Activated CD4-positive, alpha-beta T cell treated with anti-CD3 and anti-CD28 coated beads, Interleukin-2, amount 10 ng/mL, durations not matched to agents 7 days and 5 days (primary cell): ENCODE data around the gene IL23A. TPM values are rescaled to one million over a fixed set of nuclear protein-coding genes. Genes with fewer than 3 reads are reported as not detected.
A peak's percentile ranks its signal among the peaks of the same experiment; 100 is the strongest.
"Not testable (repeated sequence)": the region's sequence is repeated elsewhere in the genome, so short reads cannot be mapped to it uniquely, and the experiment has no call there.

Experiments
- CTCF ChIA-PET: fragments of 350-600 bp; sonication (Branson Sonifier 250); formaldehyde crosslinking; loops from one replicate; lab custom pipeline; 2021; ENCODE audit warnings: antibody characterized with exemption; lab: Charles Lee
- POLR2A ChIA-PET: fragments of 350-600 bp; sonication (Branson Sonifier 250); formaldehyde crosslinking; loops from one replicate; lab custom pipeline; 2021; ENCODE audit warnings: antibody characterized with exemption; lab: Charles Lee
- DNase-seq: peaks from one replicate; pipeline ENCODE4 v3.0.0-alpha.2; 2020
- H3K27ac Mint-ChIP-seq: one replicate; pipeline ENCODE4 v1.8.0; 2021; ENCODE audit warnings: mild to moderate bottlenecking, moderate library complexity, mixed read lengths
- H3K27me3 Mint-ChIP-seq: one replicate; pipeline ENCODE4 v1.8.0; 2021; ENCODE audit warnings: mixed read lengths
- H3K36me3 Mint-ChIP-seq: one replicate; pipeline ENCODE4 v1.8.0; 2021; ENCODE audit warnings: low read depth, mixed read lengths
- H3K4me1 Mint-ChIP-seq: one replicate; pipeline ENCODE4 v1.8.0; 2021; ENCODE audit warnings: mixed read lengths
- H3K4me3 Mint-ChIP-seq: one replicate; pipeline ENCODE4 v1.8.0; 2021; ENCODE audit warnings: mild to moderate bottlenecking, moderate library complexity, mixed read lengths
- H3K9me3 Mint-ChIP-seq: one replicate; pipeline ENCODE4 v1.8.0; 2021; ENCODE audit warnings: mixed read lengths
- total RNA-seq, 2 experiments: library from RNA; stranded (reverse); gene quantifications; one replicate each; pipeline ENCODE4 v1.2.3, GENCODE V29; 2021

Gene IL23A
- total RNA-seq, 2 experiments from 2014 or later, result 6.1 to 8.0 TPM

DNA sequence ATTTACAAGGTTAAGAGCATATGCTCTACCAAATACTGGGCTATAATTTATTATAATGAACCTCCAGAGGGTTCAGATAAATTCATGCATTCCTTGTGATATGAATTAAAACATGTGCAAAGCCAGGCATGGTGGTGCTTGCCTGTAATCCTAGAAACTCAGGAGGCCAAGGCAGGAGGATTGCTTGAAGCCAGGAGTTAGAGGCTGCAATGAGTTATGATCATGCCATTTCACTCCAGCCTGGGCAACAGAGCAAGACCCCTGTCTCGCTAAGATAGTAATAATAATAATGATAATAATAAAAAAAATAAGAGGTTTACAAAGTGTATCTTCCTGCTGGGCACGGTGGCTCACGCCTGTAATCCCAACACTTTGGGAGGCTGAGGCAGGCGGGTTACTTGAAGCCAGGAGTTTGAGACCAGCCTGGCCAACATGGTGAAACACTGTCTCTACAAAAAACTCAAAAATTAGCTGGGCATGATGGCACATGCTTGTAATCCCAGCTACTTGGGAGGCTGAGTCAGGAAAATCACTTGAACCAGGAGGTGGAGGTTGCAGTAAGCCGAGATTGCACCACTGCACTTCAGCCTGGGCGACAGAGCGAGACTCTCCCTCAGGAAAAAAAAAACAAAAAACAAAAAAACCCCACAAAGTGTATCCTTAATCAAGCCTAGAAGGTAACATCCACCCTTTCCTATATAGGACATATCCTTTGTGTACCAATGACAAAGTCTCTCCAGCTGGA lies 31.3 kb upstream of the IL23A start:
- peaks cover 25% of the 10 kb centered on the region for H3K36me3 Mint-ChIP-seq

DNA sequence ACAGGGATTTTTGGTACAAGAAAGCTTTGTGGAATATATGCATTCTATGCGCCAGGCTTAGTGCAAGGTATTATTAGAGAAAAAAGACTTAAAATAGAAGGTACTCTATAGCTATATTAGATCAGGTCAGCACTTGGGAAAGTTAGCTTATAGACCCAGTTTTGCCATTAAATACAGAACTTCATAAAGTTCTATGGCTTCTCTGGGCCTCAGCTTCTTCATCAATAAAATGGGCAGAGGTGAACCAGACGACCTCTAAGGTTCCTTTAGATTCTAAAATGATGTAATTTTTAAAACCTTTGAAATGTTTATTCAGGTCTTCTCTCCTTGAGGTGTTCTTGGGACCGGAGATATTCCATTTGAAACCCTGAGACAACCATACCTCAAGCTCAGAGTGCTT lies 30.0 kb upstream of the IL23A start:
- POLR2A ChIA-PET, result no interaction called here
- Mint-ChIP-seq H3K9me3 (no peaks in the 10 kb centered on the region), H3K4me1 (peaks cover 2% of the 10 kb centered on the region), H3K36me3 (peaks cover 25% of the 10 kb centered on the region), H3K27me3 (no peaks in the 10 kb centered on the region), H3K27ac (no peak overlapping the region), H3K4me3 (no peak overlapping the region)
- no peak for DNase-seq
- CTCF ChIA-PET, result interaction anchor here (0.8 to 1.5 kb wide), 4 partner anchors 10 to 155 kb away, joined by 3 to 5 read pairs (median 4); partner anchors contain the start of gene RNF41

More for the DNA sequence above, 31.3 kb upstream of the IL23A start:
- Mint-ChIP-seq H3K27me3 (no peaks in the 10 kb centered on the region), H3K27ac (no peak overlapping the region), H3K4me1 (peaks cover 2% of the 10 kb centered on the region), H3K9me3 (no peaks in the 10 kb centered on the region), H3K4me3 (no peak overlapping the region)
- DNase-seq, result no peak
- ChIA-PET CTCF (interaction anchor here (1.2 to 1.5 kb wide), 3 partner anchors 8 to 50 kb away, joined by 3 to 4 read pairs (median 3); partner anchors contain the start of gene CNPY2), POLR2A (no interaction called here)

DNA sequence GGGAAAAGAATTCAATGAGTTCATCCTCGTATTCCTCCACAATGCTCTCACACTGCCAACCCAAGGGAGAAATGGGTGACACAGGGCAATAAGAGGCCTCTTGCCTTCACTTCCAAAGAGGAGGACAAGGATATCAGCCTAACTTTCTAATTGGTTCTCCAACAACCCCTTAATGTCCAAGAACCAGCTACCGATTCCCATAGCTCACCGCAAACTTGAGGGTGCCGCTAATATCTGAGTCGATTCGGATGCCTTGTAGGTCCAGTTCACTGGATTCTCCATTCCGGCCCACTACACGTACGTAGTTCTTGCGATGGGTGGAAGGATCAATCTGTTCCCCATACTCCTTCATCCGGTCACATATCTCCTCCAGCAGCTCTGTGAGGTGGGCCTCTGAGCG lies 27.7 kb upstream of the IL23A start:
- no peaks in the 10 kb centered on the region for H3K9me3 Mint-ChIP-seq
- CTCF ChIA-PET, result interaction anchor here (0.6 to 1.6 kb wide), 9 partner anchors 10 to 444 kb away, joined by 3 to 8 read pairs (median 5); partner anchors contain the start of genes PAN2, SMARCC2 and ZC3H10

DNA sequence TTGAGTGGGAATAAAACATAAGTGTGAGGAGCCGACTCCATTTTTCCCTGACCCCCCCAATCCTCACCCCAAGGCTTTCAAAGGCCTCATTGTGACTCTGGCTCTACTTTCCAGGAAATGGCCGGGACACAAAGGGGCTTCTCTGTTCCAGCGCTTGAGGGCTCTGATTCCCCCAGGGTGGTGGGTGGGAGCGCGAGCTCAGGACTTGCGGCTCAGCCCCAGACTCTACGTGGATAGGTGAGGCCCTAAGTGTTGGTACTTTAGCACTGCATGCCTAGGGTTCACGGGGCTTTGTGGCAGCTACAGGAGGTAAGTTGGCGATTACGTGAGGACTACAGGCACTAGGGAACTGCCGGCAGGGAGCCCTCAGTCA lies 23.4 kb upstream of the IL23A start:
- POLR2A ChIA-PET, result interaction anchor here (1.6 kb wide), 1 partner anchor 44 kb away, joined by 10 read pairs; the partner anchor contains the start of gene STAT2
- Mint-ChIP-seq H3K4me1 (peaks cover 24% of the 10 kb centered on the region), H3K36me3 (peaks cover 27% of the 10 kb centered on the region), H3K4me3 (peak overlapping the region; percentile 97), H3K27me3 (no peaks in the 10 kb centered on the region), H3K27ac (peak overlapping the region; percentile 97), H3K9me3 (no peaks in the 10 kb centered on the region)
- CTCF ChIA-PET, result interaction anchor here (1.0 to 2.3 kb wide), 17 partner anchors 8 to 258 kb away, joined by 3 to 8 read pairs (median 6); partner anchors contain the start of genes IL23A, PAN2, SMARCC2 and SPRYD4
- DNase-seq, result no peak

More for the DNA sequence above, 27.7 kb upstream of the IL23A start:
- H3K36me3 Mint-ChIP-seq, result peaks cover 28% of the 10 kb centered on the region
- no peaks in the 10 kb centered on the region for H3K27me3 Mint-ChIP-seq
- H3K27ac Mint-ChIP-seq, result peak overlapping the region; percentile 50
- POLR2A ChIA-PET, result no interaction called here
- H3K4me3 Mint-ChIP-seq, result no peak overlapping the region
- no peak for DNase-seq
- H3K4me1 Mint-ChIP-seq, result peaks cover 13% of the 10 kb centered on the region

DNA sequence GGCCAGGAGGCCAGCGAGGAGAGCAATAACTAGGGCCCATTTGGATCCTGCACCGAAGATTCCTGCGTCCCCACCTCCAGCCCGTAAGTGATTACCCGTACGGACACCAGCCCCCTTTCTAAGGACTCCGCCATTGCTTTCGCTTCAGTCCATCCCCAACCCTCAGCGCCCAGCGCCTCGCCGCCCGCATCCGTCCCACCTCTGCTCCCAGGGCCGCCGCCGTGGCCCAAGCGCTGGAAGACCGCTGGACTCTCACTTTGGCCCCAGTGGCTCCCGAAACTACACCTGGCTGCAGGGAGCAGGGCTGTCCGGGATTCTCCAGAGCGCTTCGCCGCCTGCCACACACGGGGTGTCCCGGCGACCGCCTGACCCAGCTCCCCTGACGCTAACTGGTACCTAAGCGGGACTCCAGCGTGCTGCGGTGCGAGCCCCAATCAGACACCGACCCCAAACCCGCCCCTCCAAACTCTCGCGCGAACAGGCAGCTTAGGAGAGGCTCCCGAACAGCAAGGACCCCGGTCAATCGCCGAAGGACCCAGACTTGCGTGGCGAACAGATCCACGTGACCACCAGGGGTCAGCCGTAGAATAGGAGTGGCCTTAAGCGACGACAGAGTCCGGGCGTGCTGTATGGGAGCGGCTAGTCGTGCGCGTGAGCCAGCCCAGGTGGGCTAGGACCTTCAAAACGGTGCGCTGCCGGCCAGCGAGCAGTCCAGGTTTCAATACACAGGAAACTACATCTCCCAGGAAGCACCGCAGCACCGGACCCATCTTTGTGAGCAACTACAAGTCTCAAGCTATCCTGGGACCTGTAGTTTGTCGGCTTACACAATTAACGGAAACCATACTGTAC lies 22.8 kb upstream of the IL23A start, which contains the start of gene CNPY2:
TSS of gene CNPY2 (minus strand) at position 367 of the 852 bp plus-strand sequence. CDS start 771 bp downstream, outside the sequence.
- peak within 1 kb of the TSS; percentile 97 for H3K4me3 Mint-ChIP-seq
- CTCF ChIA-PET, result interaction anchor here (0.6 to 2.3 kb wide), 21 partner anchors 9 to 257 kb away, joined by 3 to 8 read pairs (median 5); partner anchors contain the start of genes IL23A, PAN2, SMARCC2 and SPRYD4
- DNase-seq, result peak; percentile 96
- H3K9me3 Mint-ChIP-seq, result no peaks in the 10 kb centered on the region
- peak within 1 kb of the TSS; percentile 97 for H3K27ac Mint-ChIP-seq
- POLR2A ChIA-PET, result interaction anchor here (0.6 to 1.6 kb wide), 4 partner anchors 31 to 498 kb away, joined by 3 to 10 read pairs (median 4); partner anchors contain the start of genes ORMDL2 and STAT2
- H3K36me3 Mint-ChIP-seq, result peaks cover 23% of the 10 kb centered on the region
- no peaks in the 10 kb centered on the region for H3K27me3 Mint-ChIP-seq
- peaks cover 24% of the 10 kb centered on the region for H3K4me1 Mint-ChIP-seq

DNA sequence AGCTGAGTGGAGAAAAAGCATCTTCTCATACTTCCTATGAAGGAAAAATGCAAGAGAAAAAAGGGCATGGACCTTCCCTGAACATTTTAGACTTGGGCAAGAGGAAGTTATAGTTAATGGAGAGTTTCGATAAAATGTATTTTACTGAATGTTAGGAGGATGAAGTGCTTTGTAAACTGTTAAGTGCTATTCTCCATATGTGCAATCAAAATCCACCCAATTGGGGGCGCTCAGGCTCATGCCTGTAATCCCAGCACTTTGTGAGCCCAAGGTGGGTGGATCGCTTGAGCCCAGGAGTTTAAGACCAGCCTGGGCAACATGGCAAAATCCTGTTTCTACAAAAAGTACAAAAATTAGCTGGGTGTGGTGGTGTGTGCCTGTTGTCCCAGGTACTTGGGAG lies 21.0 kb upstream of the IL23A start:
- no peaks in the 10 kb centered on the region for H3K9me3 Mint-ChIP-seq
- CTCF ChIA-PET, result interaction anchor here (2.3 kb wide), 1 partner anchor 16 kb away, joined by 8 read pairs; the partner anchor contains the start of gene PAN2
- peaks cover 23% of the 10 kb centered on the region for H3K4me1 Mint-ChIP-seq
- no peak overlapping the region for H3K4me3 Mint-ChIP-seq
- POLR2A ChIA-PET, result no interaction called here
- no peaks in the 10 kb centered on the region for H3K27me3 Mint-ChIP-seq
- peaks cover 22% of the 10 kb centered on the region for H3K36me3 Mint-ChIP-seq
- DNase-seq, result no peak
- no peak overlapping the region for H3K27ac Mint-ChIP-seq

DNA sequence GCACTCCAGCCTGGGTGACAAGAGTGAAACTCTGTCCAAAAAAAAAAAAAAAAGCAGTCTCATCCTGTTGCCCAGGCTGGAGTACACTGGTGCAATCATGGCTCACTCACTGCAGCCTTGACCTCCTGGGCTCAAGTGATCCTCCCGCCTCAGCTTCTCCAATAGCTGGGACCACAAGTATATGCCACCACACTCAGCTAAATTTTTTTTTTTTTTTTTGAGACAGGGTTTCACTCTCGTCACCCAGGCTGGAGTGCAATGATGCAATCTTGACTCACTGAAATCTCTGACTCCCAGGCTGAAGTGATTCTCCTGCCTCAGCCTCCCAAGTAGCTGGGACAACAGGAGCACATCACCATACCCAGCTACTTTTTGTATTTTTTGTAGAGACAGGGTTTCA lies 17.7 kb upstream of the IL23A start:
- no peak overlapping the region for H3K4me3 Mint-ChIP-seq
- ChIA-PET CTCF (interaction anchor here (0.6 to 1.3 kb wide), 5 partner anchors 11 to 1823 kb away, joined by 3 to 5 read pairs (median 4); partner anchors contain the start of genes PAN2 and SMARCC2), POLR2A (interaction anchor here (0.6 kb wide), 1 partner anchor 18 kb away, joined by 10 read pairs; the partner anchor contains the start of gene IL23A)
- peaks cover 28% of the 10 kb centered on the region for H3K36me3 Mint-ChIP-seq
- no peak overlapping the region for H3K27ac Mint-ChIP-seq
- no peaks in the 10 kb centered on the region for H3K27me3 Mint-ChIP-seq
- no peak for DNase-seq
- H3K9me3 Mint-ChIP-seq, result no peaks in the 10 kb centered on the region
- peaks cover 12% of the 10 kb centered on the region for H3K4me1 Mint-ChIP-seq

DNA sequence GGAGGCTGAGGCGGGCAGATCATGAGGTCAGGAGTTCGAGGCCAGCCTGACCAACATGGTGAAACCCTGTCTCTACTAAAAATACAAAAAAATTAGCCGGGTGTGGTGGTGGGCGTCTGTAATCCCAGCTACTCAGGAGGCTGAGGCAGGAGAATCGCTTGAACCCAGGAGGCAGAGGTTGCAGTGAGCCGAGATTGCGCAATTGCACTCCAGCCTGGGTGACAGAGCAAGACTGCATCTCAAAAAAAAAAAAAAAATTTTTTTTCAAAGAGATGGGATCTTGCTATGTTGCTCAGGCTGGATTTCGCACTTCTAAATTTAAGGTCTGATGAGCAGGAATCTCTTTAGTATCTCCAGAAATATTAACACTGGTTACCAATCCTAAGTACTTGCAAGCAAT lies 17.1 kb upstream of the IL23A start:
- peaks cover 31% of the 10 kb centered on the region for H3K36me3 Mint-ChIP-seq
- H3K27ac Mint-ChIP-seq, H3K9me3 Mint-ChIP-seq, H3K27me3 Mint-ChIP-seq, H3K4me3 Mint-ChIP-seq, POLR2A ChIA-PET, DNase-seq, H3K4me1 Mint-ChIP-seq: not testable (repeated sequence)
- CTCF ChIA-PET, result interaction anchor here (0.8 to 1.3 kb wide), 2 partner anchors 11 to 13 kb away, joined by 3 to 4 read pairs; no protein-coding TSS in a partner anchor

DNA sequence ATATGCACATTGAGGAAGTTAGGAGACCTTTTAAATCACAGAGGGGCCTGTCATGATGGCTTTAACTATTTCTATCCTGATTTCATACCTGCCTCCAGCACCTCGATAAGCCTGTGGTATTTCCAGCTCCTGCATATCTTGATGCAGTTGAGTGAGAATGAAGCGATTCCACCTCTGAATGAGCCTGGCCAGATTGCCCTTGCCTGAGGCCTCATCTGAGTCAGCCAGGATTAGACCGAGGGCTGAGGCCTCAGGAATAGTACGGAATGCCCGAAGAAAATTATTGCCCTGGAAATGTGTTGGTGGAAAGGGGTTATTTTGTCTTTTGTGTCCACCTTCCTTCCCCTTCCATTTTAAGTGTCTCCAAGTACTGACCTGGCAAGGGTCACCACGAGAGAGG lies 14.5 kb upstream of the IL23A start:
- Mint-ChIP-seq H3K27ac (no peak overlapping the region), H3K4me1 (peaks cover 3% of the 10 kb centered on the region), H3K36me3 (peaks cover 32% of the 10 kb centered on the region), H3K4me3 (no peak overlapping the region), H3K9me3 (no peaks in the 10 kb centered on the region), H3K27me3 (no peaks in the 10 kb centered on the region)
- ChIA-PET POLR2A (interaction anchor here (0.7 kb wide), 1 partner anchor 25 kb away, joined by 3 read pairs; no protein-coding TSS in a partner anchor), CTCF (interaction anchor here (0.6 to 2.2 kb wide), 4 partner anchors 8 to 360 kb away, joined by 3 to 7 read pairs (median 4); partner anchors contain the start of genes CNPY2 and SLC39A5)
- DNase-seq, result no peak

DNA sequence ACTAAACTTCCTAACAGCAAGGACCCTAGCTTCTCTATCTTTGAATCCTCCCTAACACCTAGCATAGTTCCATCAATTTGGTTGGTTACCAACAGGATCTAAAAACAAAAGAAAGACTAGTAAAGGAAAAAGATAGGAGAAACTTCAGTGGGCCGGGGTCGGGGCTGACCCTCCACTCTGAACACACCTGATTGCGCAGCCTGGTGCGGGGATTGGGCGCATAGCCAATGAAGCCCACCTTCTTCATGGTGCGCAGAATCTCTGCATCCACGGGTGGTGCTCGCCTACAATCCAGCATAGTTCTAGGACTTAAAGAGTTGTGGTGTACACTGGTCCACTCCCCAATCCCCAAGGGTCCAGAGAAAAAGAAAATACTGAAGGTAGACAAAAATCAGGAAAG lies 12.6 kb upstream of the IL23A start:
- peaks cover 26% of the 10 kb centered on the region for H3K36me3 Mint-ChIP-seq
- no peak for DNase-seq
- no peak overlapping the region for H3K27ac Mint-ChIP-seq
- no peaks in the 10 kb centered on the region for H3K27me3 Mint-ChIP-seq
- ChIA-PET POLR2A (no interaction called here), CTCF (interaction anchor here (1.4 to 2.2 kb wide), 2 partner anchors 10 kb away, joined by 3 to 7 read pairs; partner anchors contain the start of gene CNPY2)
- H3K9me3 Mint-ChIP-seq, result no peaks in the 10 kb centered on the region
- H3K4me1 Mint-ChIP-seq, result peaks cover under 1% of the 10 kb centered on the region
- H3K4me3 Mint-ChIP-seq, result no peak overlapping the region

DNA sequence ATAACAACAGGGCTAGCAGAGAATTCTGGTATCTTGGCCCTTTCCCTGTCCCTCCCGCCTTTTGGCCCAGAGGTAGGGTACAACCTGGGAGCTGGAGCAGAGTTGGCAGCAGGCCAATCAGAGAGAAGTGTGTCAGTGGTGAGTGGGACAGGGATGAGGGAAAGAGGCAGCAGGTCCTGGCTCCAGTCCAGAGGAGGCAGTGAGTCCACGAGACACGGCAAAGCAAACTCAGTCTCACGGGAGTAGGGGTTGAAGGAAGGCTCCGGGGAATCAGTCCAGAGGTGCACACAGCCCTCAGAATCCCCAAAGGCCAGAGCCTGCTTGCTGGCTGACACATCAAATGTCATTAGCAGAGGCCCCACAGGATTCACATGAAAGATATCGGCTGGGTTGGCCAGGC lies 12.2 kb upstream of the IL23A start:
- no peak overlapping the region for H3K4me3 Mint-ChIP-seq
- H3K9me3 Mint-ChIP-seq, result no peaks in the 10 kb centered on the region
- H3K36me3 Mint-ChIP-seq, result peaks cover 30% of the 10 kb centered on the region
- peaks cover 4% of the 10 kb centered on the region for H3K4me1 Mint-ChIP-seq
- ChIA-PET CTCF (interaction anchor here (1.4 kb wide), 1 partner anchor 9 kb away, joined by 3 read pairs; no protein-coding TSS in a partner anchor), POLR2A (no interaction called here)
- no peaks in the 10 kb centered on the region for H3K27me3 Mint-ChIP-seq
- no peak for DNase-seq
- no peak overlapping the region for H3K27ac Mint-ChIP-seq
